GM11168 (cell line): Measurements from ENCODE around the gene ALB.

Experiments
- in situ Hi-C: fragments of 300-500 bp; cut with MboI; formaldehyde crosslinking; loops from one replicate; pipeline ENCODE4 v1.12.0; 2022; ENCODE audit warnings: low sequenced_read_pairs; ENCODE audit not compliant: unreplicated experiment

ALB gene

DNA sequence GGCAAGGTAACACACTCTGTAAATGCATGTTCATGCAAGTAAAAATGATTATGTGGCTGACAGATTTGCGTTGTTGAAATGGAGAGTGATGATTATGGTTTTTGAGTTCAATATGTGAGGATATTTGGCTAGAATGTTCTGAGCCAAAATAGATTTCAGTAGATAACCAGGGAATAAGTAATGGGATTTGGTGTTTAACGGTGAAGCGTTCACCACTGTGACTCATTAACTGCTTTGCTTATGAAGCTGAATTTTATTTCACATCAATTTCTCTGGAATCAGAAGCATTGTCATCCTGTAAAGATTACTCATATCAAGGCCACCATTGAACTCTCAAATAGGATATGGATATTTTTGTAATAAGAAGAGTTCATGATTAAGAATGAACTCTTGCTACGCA, 43.6 kb downstream of the ALB start:
- in situ Hi-C loops, result no loop called here

- in situ Hi-C loops, result no loop called here
These were observed 44.5 kb downstream of the ALB start for GRCh38 chr4:73448448-73449203.

- in situ Hi-C loops, result no loop called here
These were observed 46.4 kb downstream of the ALB start for GRCh38 chr4:73450398-73451004.

GRCh38 chr4:73451404-73451803, 47.3 kb downstream of the ALB start:
- in situ Hi-C loops, result no loop called here

- in situ Hi-C loops, result no loop called here
These were observed 48.1 kb downstream of the ALB start for GRCh38 chr4:73451981-73452747.

DNA sequence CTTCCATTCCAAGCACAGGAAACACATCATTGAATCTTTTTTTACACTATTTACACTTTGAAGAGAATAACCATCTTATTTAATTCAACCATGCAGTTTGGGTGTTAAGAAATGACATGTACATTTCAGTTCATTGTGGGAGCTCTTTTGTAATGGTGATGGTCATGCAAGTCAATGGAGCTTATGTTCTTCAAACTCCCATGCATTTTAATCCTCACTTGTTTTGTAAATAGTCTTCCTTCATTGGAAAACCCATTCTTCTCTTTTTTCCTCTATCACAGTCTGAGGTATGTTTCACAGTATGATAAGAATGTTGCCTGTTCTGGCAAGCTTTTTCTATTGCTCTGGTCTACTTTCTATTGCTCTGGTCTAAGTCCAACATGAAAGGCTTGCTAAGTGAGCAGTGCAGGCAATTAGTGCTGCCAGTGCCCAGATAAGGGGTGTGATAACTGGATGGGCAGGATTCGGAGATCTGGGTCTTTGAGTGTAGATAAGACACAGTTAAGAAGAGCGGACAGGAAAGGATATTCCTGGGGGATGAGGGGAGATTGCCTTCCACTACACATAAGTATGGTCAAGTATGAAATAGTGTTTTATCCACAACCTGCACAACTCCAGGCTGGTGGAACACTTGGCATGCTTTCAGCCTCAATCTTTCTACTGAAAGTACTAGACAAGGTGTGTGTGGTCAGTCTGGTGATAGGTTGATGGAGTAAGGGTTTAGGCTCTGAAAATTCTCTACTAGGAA, 49.0 kb downstream of the ALB start:
- in situ Hi-C loops, result no loop called here

DNA sequence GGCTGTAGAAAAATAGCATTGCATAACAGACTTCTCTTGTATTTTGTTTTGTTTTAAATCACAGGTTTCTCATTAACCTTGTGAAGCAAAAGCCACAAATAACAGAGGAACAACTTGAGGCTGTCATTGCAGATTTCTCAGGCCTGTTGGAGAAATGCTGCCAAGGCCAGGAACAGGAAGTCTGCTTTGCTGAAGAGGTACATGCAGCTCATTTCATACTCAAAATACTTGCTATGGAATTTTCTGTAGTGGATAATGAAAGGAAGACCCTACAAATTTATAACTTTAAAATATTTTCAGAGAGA, 49.6 kb downstream of the ALB start:
- in situ Hi-C loops, result no loop called here

DNA sequence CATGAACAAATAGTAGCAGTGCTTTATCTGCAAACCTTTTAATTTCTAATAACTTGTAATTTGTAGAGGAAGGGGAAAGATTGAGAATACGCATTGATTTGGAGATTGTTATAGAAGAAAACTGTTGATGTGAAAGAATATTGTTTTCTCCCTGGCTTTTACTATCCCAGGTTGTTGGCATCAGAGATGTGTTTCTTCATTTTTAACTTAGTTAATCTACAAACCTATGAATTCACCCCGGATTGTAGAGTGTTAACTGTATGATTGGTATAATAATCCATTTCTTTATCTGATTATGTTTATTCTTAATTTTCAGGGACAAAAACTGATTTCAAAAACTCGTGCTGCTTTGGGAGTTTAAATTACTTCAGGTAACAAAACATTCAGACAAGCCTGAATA, 50.8 kb downstream of the ALB start:
- in situ Hi-C loops, result no loop called here

DNA sequence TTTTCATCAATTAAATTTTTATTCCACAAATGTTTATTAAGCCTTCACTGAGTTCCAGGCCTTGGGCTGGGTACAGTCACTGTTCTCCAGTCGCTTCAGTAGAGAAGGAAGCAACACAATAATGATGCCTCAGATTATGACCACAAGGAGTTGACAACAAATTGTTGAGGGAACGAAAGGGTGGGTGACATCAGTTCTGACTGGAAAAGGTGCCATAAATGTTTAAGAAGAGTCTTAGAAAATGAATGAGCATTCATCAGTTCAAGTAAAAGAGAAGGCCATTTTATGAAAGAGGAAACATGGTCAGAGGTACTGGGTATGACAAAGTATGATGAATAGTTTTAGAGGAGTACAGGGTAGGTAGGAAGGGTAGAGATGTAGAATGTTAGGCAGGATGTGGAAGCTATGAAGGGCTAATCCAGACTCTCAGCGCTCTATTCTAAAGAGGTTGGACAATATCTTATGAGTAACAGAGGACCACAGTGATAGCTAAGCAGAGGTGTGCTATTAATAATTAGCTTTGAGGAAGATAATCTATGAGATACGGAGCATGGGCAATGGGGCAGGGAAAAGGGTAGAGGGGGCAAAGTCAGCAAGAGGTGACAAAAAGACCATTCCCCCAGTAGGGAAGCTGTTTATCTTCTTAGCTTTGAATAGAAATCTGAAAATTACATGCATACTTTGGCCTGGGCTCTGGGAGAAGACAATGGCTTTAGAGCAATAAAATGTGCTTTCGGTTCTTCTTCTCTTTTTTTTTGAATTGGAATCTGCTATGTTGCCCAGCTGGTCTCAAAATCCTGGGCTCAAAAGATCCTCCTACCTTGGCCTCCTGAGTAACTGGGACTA, 52.3 kb downstream of the ALB start:
- in situ Hi-C loops, result no loop called here

GRCh38 chr4:73458184-73459047, 54.3 kb downstream of the ALB start:
- in situ Hi-C loops, result no loop called here

DNA sequence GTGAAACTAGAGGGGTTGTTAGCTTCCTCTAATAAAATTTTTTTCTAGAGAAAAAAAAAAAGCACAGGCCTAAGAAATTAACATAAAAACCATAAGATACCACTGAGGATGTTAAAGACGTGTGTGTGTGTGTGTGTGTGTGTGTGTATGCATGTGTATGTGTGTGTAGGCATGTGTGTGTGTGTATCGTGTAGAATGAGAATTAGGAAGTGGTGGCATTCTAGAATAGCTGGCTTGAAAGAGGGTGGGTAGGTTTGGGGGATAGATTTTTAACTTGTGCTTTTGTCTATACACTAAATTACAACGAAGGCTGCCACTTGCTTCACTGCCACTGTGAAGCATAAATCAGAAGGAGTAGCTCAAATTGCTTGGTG, 54.9 kb downstream of the ALB start:
- in situ Hi-C loops, result no loop called here

DNA sequence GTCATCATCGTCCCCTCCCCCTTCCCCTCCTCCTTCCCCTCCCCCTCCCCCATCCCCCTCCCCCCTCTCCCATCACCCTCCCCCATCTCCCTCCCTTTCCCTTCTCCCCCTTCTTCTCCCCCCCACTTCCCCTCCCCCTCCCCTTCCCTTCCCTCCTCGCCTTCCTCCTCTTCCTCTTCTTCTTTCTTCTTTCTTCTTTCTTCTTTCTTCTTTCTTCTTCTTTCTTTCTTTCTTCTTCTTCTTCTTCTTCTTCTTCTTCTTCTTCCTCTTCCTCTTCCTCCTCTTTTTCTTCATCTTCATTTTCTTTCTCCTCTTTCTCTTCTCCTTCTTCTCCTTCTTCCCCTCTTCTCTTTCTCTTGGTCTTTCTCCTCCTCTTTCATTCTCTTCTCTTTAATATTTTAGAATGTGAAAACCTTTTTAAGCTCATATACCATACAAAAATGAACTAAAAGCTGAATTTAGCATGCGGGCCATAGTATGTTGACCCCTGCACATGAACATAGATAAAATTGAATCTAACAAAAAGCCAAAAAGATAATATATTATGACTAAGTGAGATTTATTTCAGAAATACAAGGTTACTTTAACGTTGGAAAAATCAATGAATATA, 56.9 kb downstream of the ALB start:
- in situ Hi-C loops, result no loop called here

- in situ Hi-C loops, result no loop called here
These were observed 64.1 kb downstream of the ALB start for GRCh38 chr4:73468170-73468569.

- in situ Hi-C loops, result no loop called here
These were observed 66.6 kb downstream of the ALB start for GRCh38 chr4:73470728-73471127.
